GM12878 (cell line): ENCODE measurements around the gene KRTAP10-7.
"Not testable (repeated sequence)": the region's sequence is repeated elsewhere in the genome, so short reads cannot be mapped to it uniquely, and the experiment has no call there.

Experiments
- CTCF ChIP-seq, 3 experiments: IDR thresholded peaks in 2 of 3; conservative IDR thresholded peaks in 1 of 3; 2 replicates each; pipeline ENCODE4 v1.5.1; 2011; ENCODE audit warnings: low read depth in 3 of 3, low read length in 3 of 3, mild to moderate bottlenecking in 3 of 3, control low read depth in 2 of 3, moderate library complexity in 2 of 3, inconsistent platforms in 1 of 3, mixed read lengths in 1 of 3; ENCODE audit not compliant: control insufficient read depth in 2 of 3, insufficient read depth in 1 of 3; ENCODE audit errors: extremely low read depth in 1 of 3
- E4F1 ChIP-seq: fragments of 450-650 bp; IDR thresholded peaks from 2 replicates; pipeline ENCODE4 v1.6.1; 2018; ENCODE audit warnings: borderline replicate concordance, mild to moderate bottlenecking; ENCODE audit not compliant: partially characterized antibody
- EP300 ChIP-seq, 2 experiments: fragments of 150-350 bp in 1 of 2; IDR thresholded peaks; 2 replicates each; pipeline ENCODE4 v1.6.1; 2011 to 2012; ENCODE audit warnings: low read depth in 2 of 2, low read length in 2 of 2, borderline replicate concordance in 1 of 2, improper control_type of control experiment in 1 of 2, inconsistent platforms in 1 of 2; ENCODE audit not compliant: control insufficient read depth in 1 of 2
- JUNB ChIP-seq: IDR thresholded peaks from 2 replicates; pipeline ENCODE4 v1.6.1; 2016; ENCODE audit warnings: antibody characterized with exemption, mild to moderate bottlenecking
- MYC ChIP-seq: IDR thresholded peaks from 2 replicates; pipeline ENCODE4 v1.6.1; 2011; ENCODE audit warnings: mild to moderate bottlenecking, low read length, moderate library complexity, inconsistent platforms; ENCODE audit not compliant: insufficient read depth, insufficient replicate concordance, insufficient read length, severe bottlenecking
- POLR2A ChIP-seq: IDR thresholded peaks from 2 replicates; pipeline ENCODE4 v1.6.1; 2011; ENCODE audit warnings: low read depth, mild to moderate bottlenecking, low read length
- REST ChIP-seq: IDR thresholded peaks from 2 replicates; pipeline ENCODE4 v1.6.1; 2012; ENCODE audit warnings: mild to moderate bottlenecking, low read depth, low read length
- SKIL ChIP-seq: fragments of 450-650 bp; IDR thresholded peaks from 2 replicates; pipeline ENCODE4 v1.6.1; 2017; ENCODE audit warnings: mild to moderate bottlenecking, low read depth, inconsistent platforms; ENCODE audit not compliant: poor library complexity, severe bottlenecking
- TCF12 ChIP-seq: IDR thresholded peaks from 2 replicates; pipeline ENCODE4 v1.6.1; 2011; ENCODE audit warnings: low read depth, mild to moderate bottlenecking, low read length
- YY1 ChIP-seq: IDR thresholded peaks from 2 replicates; pipeline ENCODE4 v1.6.1; 2011; ENCODE audit warnings: low read depth, mild to moderate bottlenecking, low read length

GRCh38 chr21:44573630-44574456 is 26.6 kb upstream of the KRTAP10-7 start, which contains the start of gene KRTAP10-4:
- not testable (repeated sequence) for TF ChIP-seq SKIL; EP300 (IDR thresholded peaks at IDR 0.05; ENCODE audit: borderline replicate concordance in 1 of 2, control insufficient read depth in 1 of 2, low read depth in 2 of 2, low read length in 2 of 2); MYC; JUNB; POLR2A; REST; CTCF (IDR thresholded peaks at IDR 0.05 in 2 of 3, conservative IDR thresholded peaks at IDR 0.05 in 1 of 3; ENCODE audit: control insufficient read depth in 2 of 3, extremely low read depth in 1 of 3, insufficient read depth in 1 of 3, low read depth in 3 of 3, low read length in 3 of 3); E4F1; YY1; TCF12
